CD4-positive, alpha-beta T cell treated with Interleukin-15 for 4 hours (primary cell): ENCODE data around the gene ST6GALNAC1.
"Not testable (repeated sequence)": the region's sequence is repeated elsewhere in the genome, so short reads cannot be mapped to it uniquely, and the experiment has no call there.

Source experiments
- DNase-seq: peaks from one replicate; pipeline ENCODE4 v3.0.0-alpha.2; 2020; ENCODE audit warnings: low spot score

The ST6GALNAC1 gene

GRCh38 chr17:76612465-76612864, 31.1 kb downstream of the ST6GALNAC1 start:
- no peak for DNase-seq

GRCh38 chr17:76611758-76612157, 31.8 kb downstream of the ST6GALNAC1 start:
- DNase-seq = no peak

- DNase-seq = not testable (repeated sequence)
These were observed 32.3 kb downstream of the ST6GALNAC1 start for GRCh38 chr17:76611080-76611749.

- not testable (repeated sequence) for DNase-seq
These were observed 36.9 kb downstream of the ST6GALNAC1 start for GRCh38 chr17:76606685-76607084.

- no peak for DNase-seq
These were observed 42.5 kb downstream of the ST6GALNAC1 start for GRCh38 chr17:76601065-76601464.

GRCh38 chr17:76599694-76600460, 43.7 kb downstream of the ST6GALNAC1 start:
- DNase-seq = no peak

- DNase-seq = no peak
These were observed 45.5 kb downstream of the ST6GALNAC1 start for GRCh38 chr17:76598004-76598439.

GRCh38 chr17:76597156-76598003, 46.2 kb downstream of the ST6GALNAC1 start:
- DNase-seq = no peak

GRCh38 chr17:76594690-76595089, 48.9 kb downstream of the ST6GALNAC1 start:
- no peak for DNase-seq

- no peak for DNase-seq
These were observed 49.6 kb downstream of the ST6GALNAC1 start for GRCh38 chr17:76593959-76594358.

GRCh38 chr17:76593384-76593826, 50.2 kb downstream of the ST6GALNAC1 start:
- DNase-seq = no peak

- no peak for DNase-seq
These were observed 55.4 kb downstream of the ST6GALNAC1 start for GRCh38 chr17:76588182-76588581.

- no peak for DNase-seq
These were observed 56.6 kb downstream of the ST6GALNAC1 start for GRCh38 chr17:76586741-76587487.

GRCh38 chr17:76585649-76586593, 57.6 kb downstream of the ST6GALNAC1 start, which contains the start of gene ST6GALNAC2:
Gene ST6GALNAC2, minus strand, starts transcription at chr17:76585860. Its CDS starts 52 bp downstream, at chr17:76585808.
- peak; percentile 36 for DNase-seq

- DNase-seq = no peak
These were observed 58.4 kb downstream of the ST6GALNAC1 start for GRCh38 chr17:76585033-76585648.

- no peak for DNase-seq
These were observed 59.0 kb downstream of the ST6GALNAC1 start for GRCh38 chr17:76584427-76585032.

GRCh38 chr17:76582660-76583059, 60.9 kb downstream of the ST6GALNAC1 start:
- no peak for DNase-seq

GRCh38 chr17:76581515-76581914, 62.0 kb downstream of the ST6GALNAC1 start:
- no peak for DNase-seq

- DNase-seq = no peak
These were observed 64.3 kb downstream of the ST6GALNAC1 start for GRCh38 chr17:76579281-76579680.
